ENCODE data around the gene UBAP1.
"Not testable (repeated sequence)": the region's sequence is repeated elsewhere in the genome, so short reads cannot be mapped to it uniquely, and the experiment has no call there.

The UBAP1 gene

DNA sequence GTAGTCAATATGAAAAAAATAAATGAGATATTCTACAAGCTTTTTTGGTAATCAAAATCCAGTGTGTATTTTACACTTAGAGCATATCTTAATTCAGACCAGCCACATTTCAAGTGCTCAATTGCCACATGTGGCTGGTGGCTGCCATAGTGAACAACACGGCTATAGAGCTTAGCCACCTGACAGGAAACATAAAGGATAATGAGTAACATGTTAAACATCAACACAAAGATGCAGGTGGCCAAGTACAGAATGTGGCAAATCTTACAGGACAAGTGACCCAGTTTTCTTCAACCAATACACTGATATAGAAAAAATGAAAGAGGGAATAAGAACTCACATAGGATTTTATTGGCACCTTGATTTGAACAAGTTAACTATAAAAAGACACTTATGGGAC lies 88.8 kb downstream of the UBAP1 start:
- DNase-seq (ENCODE audit: low spot score) = no peak

GRCh38 chr9:34271265-34272006 lies 92.6 kb downstream of the UBAP1 start:
- no peak for DNase-seq (ENCODE audit: low spot score)

DNA sequence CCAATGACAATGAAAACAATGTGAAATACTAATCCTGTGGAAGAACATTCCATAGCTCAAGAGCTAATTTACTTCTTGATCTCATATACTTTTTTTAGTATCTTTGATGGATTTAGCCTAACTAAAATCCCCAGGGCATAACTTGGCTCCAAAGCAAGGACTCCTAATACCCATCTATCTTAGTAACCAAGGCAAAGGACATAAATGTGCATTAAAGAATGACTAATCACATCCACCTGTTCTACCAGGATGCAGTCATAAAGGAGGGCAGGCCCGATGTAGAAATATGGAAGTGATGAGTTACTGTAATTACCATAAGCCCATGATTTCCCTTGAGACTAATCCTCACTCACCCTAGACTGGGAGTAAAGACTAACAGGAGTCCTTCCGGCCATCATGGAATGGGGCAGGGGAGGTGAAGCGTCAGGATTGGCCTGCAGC lies 93.3 kb downstream of the UBAP1 start:
- no peak for DNase-seq (ENCODE audit: low spot score)

- not testable (repeated sequence) for DNase-seq (ENCODE audit: low spot score)
These were observed 94.7 kb downstream of the UBAP1 start for GRCh38 chr9:34273588-34273987.

DNA sequence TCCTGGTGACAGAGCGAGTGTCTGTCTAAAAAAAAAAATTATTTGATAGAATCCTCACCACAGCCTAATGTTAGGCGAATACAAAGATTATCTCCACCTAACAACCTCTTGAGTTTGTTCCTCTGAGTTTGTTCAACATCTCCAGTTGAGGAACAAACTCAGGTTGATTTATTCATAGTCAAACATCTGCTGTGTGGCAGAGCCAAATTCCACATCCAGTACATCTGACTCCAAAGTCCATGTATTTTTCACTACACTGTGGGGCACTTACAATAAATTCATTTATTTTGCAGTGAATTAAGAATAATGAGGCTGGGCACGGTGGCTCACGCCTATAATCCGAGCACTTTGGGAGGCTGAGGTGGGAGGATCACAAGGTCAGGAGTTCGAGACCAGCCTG lies 97.0 kb downstream of the UBAP1 start:
- no peak for DNase-seq (ENCODE audit: low spot score)

- DNase-seq (ENCODE audit: low spot score) = no peak
These were observed 97.9 kb downstream of the UBAP1 start for GRCh38 chr9:34276772-34277171.

- DNase-seq (ENCODE audit: low spot score) = no peak
These were observed 100.6 kb downstream of the UBAP1 start for GRCh38 chr9:34279411-34279810.

GRCh38 chr9:34282096-34282495 lies 103.3 kb downstream of the UBAP1 start:
- DNase-seq (ENCODE audit: low spot score) = no peak

DNA sequence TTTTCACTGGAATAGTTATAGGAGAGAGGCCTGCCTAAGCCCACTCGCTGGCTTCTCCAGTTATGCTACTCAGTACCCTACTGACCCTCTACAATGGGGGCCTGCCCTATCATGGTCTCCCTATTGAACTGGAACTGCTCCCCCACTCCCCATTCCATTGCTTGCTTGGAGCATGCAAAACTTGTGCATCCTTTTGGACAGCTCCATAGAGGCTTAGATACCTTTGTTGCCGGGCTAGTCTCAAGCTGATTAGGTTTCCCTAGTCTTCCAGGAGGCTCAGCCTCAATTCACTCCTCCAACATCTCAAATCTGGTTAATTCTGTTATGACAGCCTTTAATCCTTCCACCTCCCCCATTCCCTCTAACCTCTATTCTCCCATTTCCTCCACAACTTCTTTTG lies 110.3 kb downstream of the UBAP1 start:
- no peak for DNase-seq (ENCODE audit: low spot score)

- DNase-seq (ENCODE audit: low spot score) = no peak
These were observed 112.2 kb downstream of the UBAP1 start for GRCh38 chr9:34291023-34291422.

DNA sequence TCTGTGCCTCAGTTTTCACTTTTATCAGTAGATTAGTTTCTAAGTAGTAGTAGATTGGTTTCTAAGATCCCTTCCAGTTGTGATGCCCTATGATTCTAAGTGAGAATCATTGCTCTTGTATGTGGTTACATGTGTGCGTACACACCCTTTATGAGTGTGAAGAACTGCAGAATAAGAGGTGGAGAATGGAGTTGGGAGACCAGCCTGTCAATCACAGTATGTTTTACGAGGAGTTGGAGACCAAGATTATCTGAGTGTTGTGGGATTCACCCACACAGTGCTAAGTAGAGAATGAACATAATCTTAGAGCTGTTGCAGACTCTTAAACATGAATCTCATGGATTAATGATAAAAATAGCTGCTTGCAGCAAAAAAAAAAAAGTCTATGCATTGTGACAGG lies 112.6 kb downstream of the UBAP1 start:
- DNase-seq (ENCODE audit: low spot score) = no peak

DNA sequence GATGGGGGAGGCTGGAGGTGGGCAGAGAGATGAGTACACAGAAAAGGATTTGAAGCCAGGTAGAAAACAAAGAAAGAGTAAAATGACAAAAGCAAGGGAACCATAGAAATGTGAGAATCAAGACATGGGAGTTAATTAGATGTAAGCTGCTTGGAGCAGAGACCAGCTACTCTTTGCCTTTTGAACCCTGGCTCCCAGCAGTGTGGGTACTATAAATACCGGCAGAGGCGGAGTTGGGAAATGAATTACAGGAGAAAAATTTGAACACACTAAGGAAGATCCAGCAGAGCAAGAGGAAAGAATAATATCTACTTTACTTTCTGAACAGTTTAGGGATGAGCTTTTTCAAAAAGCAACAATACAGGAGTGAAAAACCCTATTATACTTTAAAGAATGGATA lies 113.7 kb downstream of the UBAP1 start:
- DNase-seq (ENCODE audit: low spot score) = peak; percentile 10

DNA sequence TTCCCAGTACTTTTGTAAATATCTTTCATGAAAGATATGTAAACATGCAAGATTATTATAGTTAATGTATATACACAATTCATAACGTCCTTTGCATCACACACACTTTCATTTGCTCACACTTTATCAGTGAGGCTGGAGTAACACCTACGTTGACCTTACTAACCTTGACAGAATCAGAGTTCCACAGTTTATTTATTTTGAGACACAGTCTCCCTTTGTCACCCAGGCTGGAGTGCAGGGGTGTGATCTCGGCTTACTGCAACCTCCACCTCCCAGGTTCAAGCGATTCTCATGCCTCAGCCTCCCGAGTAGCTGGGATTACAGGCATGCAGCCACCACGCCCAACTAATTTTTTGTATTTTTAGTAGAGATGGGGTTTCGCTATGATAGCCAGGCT lies 122.2 kb downstream of the UBAP1 start:
- not testable (repeated sequence) for DNase-seq (ENCODE audit: low spot score)
